Dermis microvascular lymphatic vessel endothelial cell (primary cell): ENCODE results near the gene ATP8B3. TPM values are rescaled to one million over a fixed set of nuclear protein-coding genes. Genes with fewer than 3 reads are reported as not detected.

Experiments used
- DNase-seq, 2 donors: peaks; one replicate each; pipeline versions ENCODE4 v3.0.0 to v3.0.0-alpha.2; 2010; ENCODE audit warnings: low read depth in 2 of 2
- total RNA-seq: library from RNA; depleted of rRNA; stranded (reverse); fragments of >200 nt; gene quantifications from 2 replicates; pipeline ENCODE4 v1.2.1, GENCODE V29; 2014

The ATP8B3 gene
- total RNA-seq, 1 donor from 2014 or later = 0.90 TPM

DNA sequence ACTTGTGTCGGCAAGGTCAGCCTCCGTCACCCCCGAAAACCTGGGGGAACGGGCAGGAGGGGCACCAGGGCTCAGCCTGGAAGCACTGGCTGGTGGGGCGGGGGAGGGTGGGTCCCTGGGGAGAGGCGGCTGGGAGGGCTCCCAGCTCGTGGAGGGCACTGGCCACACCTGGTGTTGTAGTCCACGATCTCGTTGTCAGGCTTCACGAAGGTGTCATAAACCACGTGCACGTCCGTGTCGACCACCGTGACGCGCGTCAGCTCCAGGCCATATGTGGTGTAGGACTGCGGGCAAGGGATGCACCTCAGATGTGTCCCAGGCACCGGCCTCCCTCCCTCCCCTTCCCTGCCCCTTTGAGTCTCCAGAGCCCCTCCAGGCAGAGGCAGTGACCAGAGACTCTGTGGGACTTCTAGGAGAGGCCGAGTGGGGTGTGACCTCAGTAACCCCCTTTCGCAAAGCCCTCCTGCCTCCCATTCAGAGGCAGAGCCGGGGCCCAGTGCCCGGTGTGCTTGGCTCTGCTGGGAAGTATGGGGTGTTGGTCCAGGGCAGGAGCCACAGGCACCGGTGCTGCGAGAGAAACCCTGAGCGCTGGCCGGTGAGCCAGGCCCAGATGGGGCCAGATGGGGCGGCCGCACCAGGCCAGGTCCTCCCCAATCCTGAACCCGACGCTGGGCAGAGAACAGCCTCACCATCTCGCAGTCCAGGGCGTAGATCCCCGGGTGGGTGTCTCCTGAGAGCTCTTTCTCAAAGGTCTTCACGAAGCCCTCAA is 4.6 kb upstream of the ATP8B3 start:
- DNase-seq = no peak

DNA sequence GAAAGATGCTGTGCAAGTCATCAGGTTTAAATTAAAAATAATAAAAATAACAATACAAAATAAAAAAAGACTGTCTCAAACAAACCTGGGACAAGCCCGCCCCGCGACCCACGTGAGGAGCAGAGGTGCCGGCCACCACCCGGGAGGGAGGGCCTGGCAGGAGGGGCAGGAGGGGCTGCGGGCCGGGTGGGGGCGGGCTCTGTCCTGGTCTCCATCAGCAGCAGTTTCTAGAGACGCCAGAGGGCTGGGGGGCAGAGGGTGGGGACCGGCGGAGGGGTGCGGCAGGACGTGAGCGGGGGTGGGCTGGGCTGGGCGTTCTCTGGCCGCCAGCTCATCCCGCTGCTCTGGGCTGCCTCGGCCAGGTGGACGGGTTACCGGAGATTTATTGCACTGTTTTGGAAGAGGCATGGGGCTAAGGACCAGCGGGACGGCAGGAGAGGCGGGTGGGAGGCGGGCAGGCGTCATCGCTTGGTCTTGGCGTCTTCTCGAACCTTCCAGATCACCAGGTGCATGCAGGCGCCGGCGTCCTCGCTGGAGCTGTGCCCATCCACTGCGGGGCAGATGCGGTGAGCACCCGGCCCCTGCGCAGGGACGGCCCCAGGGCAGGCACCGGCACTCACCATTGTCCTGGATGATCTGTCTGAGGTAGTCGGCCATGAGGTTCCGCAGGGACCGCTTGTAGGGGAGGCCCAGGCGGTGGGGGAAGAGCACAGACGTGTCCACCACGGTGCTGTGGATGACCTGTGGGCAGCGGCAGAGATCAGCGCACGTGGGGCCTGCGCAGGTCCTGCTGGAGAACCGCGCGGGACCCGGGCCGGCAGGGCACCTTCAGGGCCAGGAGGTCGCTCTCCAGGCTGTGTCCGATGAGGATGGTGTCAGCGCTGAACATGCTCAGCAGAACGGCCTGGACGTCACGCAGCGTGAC is 3.8 kb upstream of the ATP8B3 start:
- DNase-seq = no peak

DNA sequence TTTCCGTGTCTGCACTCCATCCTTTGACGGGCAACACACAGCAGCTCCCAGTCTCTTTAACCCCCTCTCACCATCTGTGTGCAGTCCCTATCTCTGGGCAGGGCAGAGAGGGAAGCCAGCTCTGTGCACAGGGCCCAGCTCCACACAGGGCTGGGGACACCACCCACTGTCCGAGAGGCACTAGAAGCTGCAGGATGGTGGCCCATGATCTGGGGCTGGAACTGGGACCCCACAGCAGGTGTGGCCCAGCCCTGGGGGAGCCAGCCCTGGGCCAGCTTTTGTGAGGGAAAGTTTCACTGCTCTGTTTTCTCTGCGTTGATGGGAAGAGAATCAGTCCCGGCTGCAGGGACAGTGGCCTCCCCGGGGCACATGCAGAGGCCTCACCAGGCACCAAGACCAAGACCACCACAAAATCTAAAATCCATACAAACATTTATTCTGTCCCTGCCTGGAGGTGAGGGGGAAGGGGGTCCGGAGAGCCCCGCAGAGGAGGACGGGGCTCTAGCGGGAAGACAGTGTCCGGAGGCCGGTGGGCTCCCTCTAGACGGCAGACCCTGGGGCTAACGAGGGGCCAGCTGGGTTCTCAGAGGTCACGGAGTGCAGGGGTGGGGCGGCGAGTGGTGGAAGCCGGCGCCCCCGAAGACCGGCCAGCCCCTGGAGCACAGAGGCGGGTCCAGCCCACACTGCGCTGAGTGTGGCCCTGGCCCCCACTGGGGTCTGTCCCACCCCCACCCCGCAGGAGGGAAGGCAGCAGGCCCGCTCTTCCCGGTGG is 2.9 kb upstream of the ATP8B3 start:
- DNase-seq = no peak

DNA sequence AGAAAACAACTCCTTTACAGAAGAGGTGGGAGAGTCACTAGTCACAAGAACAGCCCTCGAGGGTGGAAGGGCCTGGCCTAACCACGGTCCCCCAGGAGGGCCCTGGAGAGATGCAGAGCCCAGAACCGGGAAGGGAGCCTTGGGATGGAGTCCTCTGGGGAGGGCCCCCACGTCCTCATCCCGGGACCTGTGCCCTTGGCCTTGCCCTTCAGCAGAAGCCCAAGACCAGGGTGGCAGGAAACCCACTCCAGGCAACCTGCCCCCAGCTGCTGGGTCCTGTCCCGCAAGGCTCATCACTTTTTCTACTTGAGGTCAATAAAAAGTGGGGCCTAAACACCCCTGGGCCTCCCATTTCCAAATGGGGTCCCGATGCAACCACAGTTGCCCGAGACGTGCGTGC is 2.3 kb upstream of the ATP8B3 start:
- no peak for DNase-seq

DNA sequence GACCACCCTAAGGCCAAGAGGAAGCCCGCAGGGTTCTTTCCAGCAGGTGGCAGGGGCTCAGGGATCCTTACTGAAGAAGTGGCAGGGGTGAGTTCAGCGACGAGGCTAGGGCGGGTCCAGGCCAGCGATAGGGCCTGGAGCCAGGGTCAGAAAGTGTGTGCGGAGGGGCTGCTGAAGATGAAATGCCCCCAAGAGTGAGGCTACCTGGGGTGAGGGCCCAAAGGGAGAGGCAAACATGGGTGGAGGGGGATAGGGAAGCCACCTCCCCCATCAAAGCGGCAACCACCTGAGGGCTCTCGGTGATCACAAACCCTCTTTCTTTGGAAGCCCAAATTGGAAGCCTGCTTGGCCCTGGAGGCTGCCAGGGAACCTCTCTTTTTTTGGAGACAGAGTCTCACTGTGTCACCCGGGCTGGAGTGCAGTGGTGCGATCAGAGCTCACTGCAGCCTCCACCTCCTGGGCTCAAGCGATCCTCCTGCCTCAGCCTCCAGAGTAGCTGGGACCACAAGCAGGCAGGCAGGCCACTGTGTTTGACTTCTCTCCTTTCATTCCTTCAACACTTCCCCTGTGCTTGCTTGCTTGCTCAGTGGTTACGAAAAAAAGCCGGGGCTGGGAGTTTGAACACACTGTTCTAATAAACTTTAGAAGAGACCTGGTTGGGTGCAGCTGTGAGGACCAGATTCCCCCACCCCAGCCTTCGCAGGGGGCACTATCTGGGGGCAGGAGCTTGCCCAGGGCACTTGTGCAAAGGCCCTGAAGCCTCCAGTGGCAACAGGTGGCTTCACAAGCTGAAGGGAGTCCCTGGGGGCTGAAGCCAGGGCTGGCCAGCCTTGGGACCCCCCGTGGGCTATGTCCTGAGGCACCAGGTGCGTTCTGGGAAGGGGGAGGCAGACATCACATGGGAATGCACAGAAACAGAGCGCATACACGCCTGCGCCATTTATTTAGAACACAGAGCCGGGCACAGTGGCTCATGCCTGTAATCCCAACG is 1.4 kb upstream of the ATP8B3 start:
- DNase-seq = no peak

DNA sequence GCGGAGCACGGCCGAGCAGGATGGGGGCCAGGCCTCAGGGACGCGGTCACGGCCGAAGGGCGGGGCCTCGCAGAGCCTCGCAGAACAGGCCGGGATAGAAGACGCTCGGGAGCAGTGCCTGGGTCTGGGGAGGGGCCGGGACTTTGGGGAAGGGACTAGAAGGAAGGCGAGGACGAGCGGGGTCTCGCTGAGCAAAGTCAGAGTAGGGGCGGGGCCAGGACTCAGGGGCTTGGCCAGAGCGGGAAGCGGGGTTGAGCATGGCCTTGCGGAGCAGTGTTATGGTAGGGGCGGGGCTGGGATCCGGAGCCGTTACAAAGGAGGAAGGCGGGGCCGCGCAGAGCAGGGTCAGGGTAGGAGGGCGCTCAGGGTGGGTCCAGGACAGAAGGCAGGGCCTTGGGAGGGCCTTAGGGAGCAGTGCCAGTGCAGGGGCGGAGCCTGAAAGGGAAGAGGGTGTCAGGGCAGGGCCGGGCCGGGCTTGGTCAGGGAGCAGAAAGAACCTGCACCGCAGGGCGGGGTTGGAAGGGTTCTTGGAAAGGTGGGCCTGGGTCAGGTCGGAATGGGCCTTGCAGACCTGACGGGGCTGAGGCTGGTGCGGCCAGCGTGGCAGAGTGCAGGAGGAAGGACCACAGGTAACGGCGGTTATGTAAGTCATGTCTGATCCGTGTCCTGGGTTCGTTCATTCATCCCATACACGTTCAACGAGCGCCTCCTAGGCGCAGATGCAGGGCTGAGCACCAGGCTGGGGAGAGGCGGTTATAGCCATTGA is 533 bp upstream of the ATP8B3 start:
- DNase-seq = peak; percentile 64 to 85

DNA sequence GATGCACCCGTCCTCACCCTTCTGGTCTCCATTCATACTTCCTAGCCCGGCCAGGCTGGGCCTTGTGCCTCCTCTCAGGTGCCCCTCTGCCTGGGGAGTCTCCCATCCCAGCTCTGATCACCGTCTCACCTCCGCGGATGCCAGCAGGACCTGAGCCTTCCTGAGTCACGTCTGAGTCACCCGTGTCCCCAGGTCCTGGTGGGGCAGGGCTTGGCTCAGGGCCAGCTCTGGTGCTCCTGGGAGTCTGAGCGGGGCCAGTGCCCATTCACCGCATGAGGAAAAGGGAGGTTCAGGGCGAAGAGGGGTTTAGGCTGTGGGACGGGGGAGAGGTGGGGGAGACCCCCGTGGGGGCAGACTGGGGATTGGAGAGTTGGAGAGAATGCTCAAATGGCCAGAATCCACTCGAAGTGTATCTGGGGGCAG is 593 bp downstream of the ATP8B3 start:
- DNase-seq = peak; percentile 4 to 75

DNA sequence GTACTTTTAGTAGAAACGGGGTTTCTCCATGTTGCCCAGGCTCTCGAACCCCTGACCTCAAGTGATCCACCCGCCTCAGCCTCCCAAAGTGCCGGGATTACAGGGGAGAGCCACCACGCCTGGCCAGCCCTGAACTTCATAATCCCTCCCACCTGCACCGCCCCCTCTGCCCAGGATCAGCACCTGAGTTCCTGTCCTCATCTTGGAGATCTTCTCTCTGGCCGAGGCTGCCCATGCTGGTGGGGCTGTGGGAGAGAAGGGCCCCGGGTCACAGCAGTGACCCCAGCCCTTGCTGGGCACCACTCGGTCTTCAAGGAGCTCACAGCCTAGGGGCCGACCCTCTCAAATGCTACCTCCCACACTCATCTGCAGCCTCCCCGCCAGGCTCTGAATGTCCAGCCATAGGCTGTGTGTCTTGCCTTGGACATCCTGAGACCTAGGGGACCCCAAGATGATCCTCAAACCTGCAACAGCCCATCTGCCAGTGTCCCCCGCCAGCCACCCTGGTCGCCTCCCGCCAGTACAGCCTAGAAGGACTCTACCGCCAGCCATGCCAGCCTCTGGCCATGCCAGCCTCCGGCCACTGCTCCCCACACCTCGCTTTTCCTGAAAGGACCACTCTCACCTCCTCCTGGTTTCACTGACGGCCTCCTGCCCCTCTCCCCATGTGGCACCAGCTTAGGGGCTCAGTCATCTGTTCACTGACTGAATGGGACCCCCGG is 1.5 kb downstream of the ATP8B3 start:
- no peak for DNase-seq

DNA sequence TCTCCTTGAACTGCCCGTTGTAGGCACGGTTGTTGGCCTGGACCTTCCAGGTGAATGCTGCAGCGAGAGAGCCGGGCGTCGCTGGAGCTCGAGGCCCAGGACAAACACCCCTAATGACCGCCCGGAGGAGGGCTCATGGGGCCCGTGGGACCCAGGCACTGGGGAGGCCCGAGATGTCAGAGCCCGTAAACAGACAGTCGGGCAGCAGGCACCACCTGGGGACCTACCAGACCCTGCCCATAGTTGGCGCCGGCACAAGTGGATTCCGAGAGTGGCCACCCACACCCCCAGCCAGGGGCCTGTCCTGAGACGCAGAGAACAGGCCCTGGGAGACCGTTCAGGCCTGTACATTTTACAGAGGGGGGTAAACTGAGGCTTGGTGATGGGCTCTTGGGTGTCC is 2.4 kb downstream of the ATP8B3 start:
- DNase-seq = no peak

DNA sequence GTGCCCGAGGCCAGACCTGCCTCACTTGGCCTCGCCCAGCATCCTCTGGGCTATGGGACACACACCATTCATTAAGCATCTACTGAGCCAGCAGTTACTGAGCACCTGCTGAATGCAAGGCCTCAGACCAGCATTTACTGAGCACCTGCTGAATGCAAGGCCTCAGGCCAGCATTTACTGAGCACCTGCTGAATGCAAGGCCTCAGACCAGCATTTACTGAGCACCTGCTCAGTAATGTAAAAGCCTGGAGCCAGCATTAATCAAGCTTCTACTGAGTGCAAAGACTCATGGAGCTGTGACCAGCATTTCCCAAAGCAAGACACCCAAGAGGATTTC is 3.7 kb downstream of the ATP8B3 start:
- DNase-seq = no peak

DNA sequence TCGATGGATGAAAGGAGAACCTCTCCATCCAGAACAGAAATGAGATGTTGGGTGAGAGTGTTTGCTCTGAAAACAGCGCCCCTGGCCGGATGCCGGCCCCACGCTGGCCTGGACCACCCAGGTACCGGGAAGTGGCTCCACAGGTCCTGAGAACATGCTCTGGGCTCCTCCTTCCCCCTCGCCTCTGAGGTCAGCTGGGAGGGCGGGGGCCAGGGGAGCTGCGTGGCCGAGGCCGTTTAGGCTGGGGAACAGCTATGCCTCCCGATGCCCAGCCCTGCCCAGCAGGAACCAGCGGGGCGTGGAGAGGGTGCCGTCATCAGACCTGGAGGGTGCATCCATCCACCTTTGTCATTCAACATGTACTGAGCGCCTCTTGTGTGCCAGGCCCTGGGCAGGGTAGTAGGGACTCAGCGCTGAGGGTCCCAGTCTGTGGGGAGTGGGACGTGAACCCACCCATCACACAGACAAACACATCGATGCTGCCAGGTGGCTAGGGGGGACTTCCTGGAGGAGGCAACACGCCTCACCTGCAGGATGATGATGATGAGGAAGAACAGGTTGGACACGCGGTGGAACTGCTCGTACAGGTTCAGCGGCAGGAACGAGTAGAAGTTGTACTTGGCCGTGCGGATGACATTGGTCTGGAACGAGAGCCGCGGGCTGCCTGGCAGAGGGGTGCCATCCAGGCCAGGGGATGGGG is 4.2 kb downstream of the ATP8B3 start:
- DNase-seq = no peak

DNA sequence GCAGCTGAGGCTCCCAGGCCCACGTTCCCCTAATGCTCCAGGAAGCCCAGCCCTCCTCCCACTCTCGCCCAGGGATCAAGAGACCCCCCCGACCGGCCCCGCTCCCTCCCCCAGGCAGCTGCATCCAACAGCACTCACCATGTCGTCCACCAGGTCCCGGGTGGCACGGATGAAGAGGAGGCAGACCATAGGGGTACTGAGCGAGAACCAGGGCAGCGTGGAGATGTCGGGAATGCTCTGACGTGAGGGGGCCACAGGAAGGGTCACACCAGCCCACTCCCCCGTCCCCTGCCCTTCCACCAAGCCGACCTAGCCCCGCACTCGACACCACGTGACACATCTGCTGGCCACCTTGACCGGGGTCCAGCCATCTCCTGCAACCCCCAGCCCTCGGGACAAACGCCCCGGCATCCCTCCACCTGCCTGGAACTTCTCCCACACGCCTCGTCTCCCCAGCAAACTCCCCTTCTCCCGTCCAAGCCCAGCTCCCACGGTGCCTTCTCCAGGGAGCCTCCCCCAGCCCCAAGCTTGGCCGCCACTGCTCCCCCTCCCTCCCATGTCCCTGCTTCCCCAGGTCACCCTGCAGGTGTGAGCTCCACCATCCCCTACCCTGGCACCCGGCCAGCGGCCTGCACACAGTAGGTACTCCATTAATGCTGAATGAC is 4.9 kb downstream of the ATP8B3 start:
- no peak for DNase-seq

DNA sequence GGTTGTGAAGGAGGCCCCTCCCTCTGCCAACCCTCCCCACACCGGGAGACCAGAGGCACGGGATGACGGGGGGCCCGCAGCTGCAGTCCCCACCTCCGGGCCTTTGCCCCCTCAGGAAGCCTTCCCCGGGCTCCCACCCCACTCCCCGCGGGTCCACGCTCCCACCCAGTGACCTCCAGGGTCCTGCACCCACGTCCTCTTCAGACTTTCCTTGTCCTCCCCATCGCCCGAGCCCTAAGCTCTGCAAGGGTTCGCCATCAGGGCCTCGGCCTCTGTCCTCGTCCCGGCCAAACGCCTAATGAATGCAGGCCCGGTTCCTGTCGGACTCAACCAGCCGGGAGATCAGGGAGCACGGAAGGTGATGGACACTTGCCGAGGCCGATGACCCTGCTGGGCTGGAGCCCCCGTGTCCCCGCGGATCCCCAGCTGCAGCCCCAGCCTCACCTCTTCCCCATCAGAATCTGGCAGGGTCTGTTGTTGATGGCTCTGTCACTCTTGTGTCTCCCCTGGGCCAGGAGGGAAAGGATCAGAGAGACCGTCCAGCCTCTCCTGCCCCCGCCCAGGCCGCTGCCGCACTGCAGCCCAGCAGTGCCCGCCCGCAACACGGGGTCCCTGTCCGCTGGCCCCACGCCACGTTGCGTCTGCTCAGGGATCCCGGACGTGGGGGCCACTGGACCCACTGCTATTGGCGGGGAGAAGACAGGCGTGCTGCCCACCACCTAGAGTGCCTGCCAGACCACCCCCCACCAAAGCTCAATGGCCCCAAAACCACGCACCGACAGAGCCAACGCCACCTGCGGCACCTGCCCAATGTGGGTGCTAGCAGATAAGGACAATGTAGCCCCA is 5.7 kb downstream of the ATP8B3 start:
- DNase-seq = no peak

DNA sequence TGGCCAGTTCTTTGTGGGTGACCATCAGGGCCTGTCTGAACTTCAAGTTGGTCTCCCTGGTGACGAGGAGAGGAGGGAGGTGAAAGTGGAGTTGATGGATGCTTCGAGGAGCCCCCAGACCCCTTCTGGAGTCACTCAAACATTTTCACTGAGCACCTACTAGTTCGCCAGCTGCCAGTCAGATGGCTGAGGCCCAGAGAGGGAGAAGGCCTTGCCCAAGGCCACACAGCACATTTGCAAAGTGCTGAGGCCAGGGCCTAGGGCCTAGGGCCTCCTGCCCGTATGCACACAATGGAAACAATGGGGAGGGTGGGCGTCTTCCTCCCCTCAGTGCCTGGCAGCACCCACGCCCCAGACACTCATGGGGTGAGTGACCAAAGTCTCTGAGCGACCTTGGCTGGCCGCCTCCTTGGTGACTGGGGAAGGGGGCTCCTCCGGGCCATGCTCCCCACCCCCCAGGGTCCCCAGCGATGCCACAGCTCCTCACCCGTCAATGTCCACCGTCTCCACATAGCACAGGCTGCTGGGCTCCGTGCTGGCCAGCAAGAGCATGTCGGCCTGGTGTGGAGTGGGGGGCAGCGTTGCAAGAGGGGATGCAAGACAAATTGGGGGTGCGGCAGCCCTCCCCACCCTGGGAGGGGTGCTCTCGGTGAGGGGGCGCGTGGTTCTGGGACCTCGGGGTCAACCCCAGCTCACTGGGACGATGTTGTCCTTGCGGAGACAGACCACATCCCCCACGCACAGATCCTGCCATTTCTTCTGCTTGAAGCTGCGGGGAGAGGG is 6.5 kb downstream of the ATP8B3 start:
- no peak for DNase-seq

DNA sequence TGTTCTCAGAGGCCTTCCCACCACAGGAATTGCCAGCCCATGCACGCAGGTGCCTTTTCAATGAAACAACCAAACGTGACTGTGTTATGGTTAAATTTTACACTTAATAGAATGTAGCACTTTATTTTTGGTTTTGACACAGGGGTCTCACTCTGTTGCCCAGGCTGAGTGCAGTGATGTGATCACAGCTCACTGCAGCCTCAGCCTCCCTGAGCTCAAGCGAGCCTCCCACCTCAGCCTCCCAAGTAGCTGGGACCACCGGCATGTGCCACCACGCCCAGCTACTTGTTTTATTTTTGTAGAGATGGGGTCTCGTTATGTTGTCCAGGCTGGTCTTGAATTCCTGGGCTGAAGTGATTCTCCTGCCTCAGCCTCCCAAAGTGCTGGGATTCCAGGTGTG is 7.2 kb downstream of the ATP8B3 start:
- DNase-seq = no peak

DNA sequence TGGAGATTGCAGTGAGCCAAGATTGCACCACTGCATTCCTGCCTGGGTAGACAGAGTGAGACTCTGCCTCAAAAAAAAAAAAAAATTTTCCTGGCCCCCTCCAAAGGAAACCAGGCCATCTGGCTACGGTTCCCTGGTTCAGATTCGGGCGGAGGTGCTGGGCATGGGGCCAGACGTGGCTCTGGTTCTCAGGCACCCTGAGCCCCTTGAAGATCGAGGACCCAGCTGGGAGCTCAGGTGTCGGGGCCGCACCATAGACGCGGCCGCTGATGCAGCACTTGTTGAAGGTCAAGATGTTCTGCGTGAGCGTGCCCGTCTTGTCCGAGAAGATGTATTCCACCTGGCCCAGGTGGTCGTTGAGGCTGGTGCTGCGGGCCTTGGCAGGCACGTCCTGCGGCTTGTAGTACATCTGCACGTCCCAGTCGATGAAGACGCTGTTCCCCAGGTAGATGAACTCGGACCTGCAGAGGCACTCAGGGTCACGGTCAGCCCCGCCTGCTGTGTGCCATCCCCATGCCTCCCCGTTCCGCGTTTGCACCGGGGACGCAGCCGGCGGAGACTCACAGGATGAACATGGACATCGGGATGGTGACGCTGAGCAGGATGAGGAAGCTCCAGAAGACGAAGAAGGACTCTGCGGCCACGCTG is 12.3 kb downstream of the ATP8B3 start:
- no peak for DNase-seq
